Spinal cord (tissue), 4 donors: ENCODE results near the gene FBXO33. TPM values are rescaled to one million over a fixed set of nuclear protein-coding genes. Genes with fewer than 3 reads are reported as not detected.

Source experiments
- polyA plus RNA-seq, 2 donors: library from polyadenylated mRNA; unstranded; fragments of 120-200 nt; gene quantifications; one replicate each; pipeline ENCODE4 v1.2.1, GENCODE V29; 2013; ENCODE audit not compliant: insufficient read length in 2 of 2
- total RNA-seq, 2 donors: library from RNA; depleted of rRNA in 1 of 2; stranded (reverse); fragments of 120-200 nt in 1 of 2; fragments of >200 nt in 1 of 2; gene quantifications; one replicate each; pipeline versions ENCODE4 v1.2.3 to v1.2.4, GENCODE V29; 2013 to 2014

The FBXO33 gene
- total and polyA plus RNA-seq, 4 donors = 8.9 to 19.6 (median 11.6) TPM

Other genes with a start within 250 kb of the FBXO33 start
- 10 to 100 TPM; 29.8 to 31.1 TPM for gene MIA2, start 198.5 kb downstream of the FBXO33 start, total RNA-seq
- 10 to 100 TPM; 14.2 to 19.0 TPM for gene MIA2, start 198.5 kb downstream of the FBXO33 start, polyA plus RNA-seq